Spleen (tissue), 11 donors: ENCODE results near the gene SLC22A12. TPM values are rescaled to one million over a fixed set of nuclear protein-coding genes. Genes with fewer than 3 reads are reported as not detected.

Experiments used
- DNase-seq: peaks from one replicate; pipeline ENCODE4 v3.0.0-alpha.2; 2020
- H3K27ac ChIP-seq, 8 donors: fragments of 200-600 bp; sonication (generic) in 7 of 8; 1 replicate in 4 of 8; 2 replicates in 4 of 8; pipeline versions ENCODE4 v1.5.0 to v1.8.0; 2016 to 2021; ENCODE audit warnings: inconsistent platforms in 4 of 8, mild to moderate bottlenecking in 4 of 8, moderate library complexity in 1 of 8
- H3K27me3 ChIP-seq, 7 donors: fragments of 200-600 bp; sonication (generic) in 6 of 7; replicated peaks in 1 of 7; 1 replicate in 4 of 7; 2 replicates in 3 of 7; pipeline versions ENCODE4 v1.5.0 to v1.8.0; 2016 to 2021; ENCODE audit warnings: inconsistent platforms in 3 of 7, mild to moderate bottlenecking in 1 of 7
- H3K36me3 ChIP-seq, 6 donors: fragments of 200-600 bp; sonication (generic) in 5 of 6; 1 replicate in 4 of 6; 2 replicates in 2 of 6; pipeline versions ENCODE4 v1.5.0 to v1.8.0; 2016 to 2021; ENCODE audit warnings: inconsistent platforms in 2 of 6
- H3K4me1 ChIP-seq, 6 donors: fragments of 200-600 bp; sonication (generic) in 5 of 6; 1 replicate in 3 of 6; 2 replicates in 3 of 6; pipeline versions ENCODE4 v1.5.0 to v1.8.0; 2016 to 2021; ENCODE audit warnings: inconsistent platforms in 3 of 6
- H3K4me3 ChIP-seq, 8 donors: fragments of 200-600 bp; sonication (generic) in 7 of 8; 1 replicate in 4 of 8; 2 replicates in 4 of 8; pipeline versions ENCODE4 v1.5.0 to v1.8.0; 2016 to 2021; ENCODE audit warnings: inconsistent platforms in 4 of 8, mild to moderate bottlenecking in 4 of 8, moderate library complexity in 2 of 8
- H3K9me3 ChIP-seq, 8 donors: fragments of 200-600 bp; sonication (generic) in 7 of 8; 1 replicate in 4 of 8; 2 replicates in 4 of 8; pipeline versions ENCODE4 v1.5.0 to v1.8.0; 2016 to 2021; ENCODE audit warnings: inconsistent platforms in 4 of 8
- CTCF ChIP-seq, 11 experiments: fragments of 200-600 bp in 7 of 11; fragments of 450-650 bp in 4 of 11; sonication (generic) in 4 of 11; IDR thresholded peaks in 8 of 11; conservative IDR thresholded peaks in 3 of 11; 1 replicate in 7 of 11; 2 replicates in 4 of 11; pipeline versions ENCODE4 v1.4.0 to v1.8.0; 2016 to 2021; ENCODE audit warnings: antibody characterized with exemption in 11 of 11, inconsistent platforms in 4 of 11, mild to moderate bottlenecking in 1 of 11
- POLR2A ChIP-seq, 3 donors: fragments of 450-650 bp; IDR thresholded peaks; one replicate each; pipeline ENCODE4 v1.5.1; 2017; ENCODE audit warnings: antibody characterized with exemption in 3 of 3, mild to moderate bottlenecking in 1 of 3
- POLR2AphosphoS5 ChIP-seq, 3 donors: sonication (generic); formaldehyde crosslinking; IDR thresholded peaks; one replicate each; pipeline ENCODE4 v1.5.1; 2017; ENCODE audit warnings: antibody characterized with exemption in 3 of 3
- WGBS, 5 donors: extraction: QIAGEN DNeasy Blood & Tissue Kit in 3 of 5; methylation state at CpG; one replicate each; pipeline versions ENCODE4 v1.1.5 to v1.1.7; 2013 to 2018; 5-methylcytosine and 5-hydroxymethylcytosine counted together
- intact Hi-C: fragments of 100-400 bp; cut with DNase I; formaldehyde crosslinking; loops from one replicate; pipeline ENCODE4 v1.15.0; 2023; ENCODE audit warnings: low total_unique reads
- polyA plus RNA-seq, 3 donors: library from polyadenylated mRNA; stranded (reverse); fragments of 200-250 nt; gene quantifications; one replicate each; pipeline ENCODE4 v1.2.1, GENCODE V29; 2013
- total RNA-seq, 7 donors: library from RNA; depleted of rRNA in 3 of 7; stranded (reverse); fragments of >200 nt in 3 of 7; fragmentation: NEBNext Ultra II Directional in 4 of 7; extraction: Animal tissue kit (Norgen Biotek cat#: 25700) in 4 of 7; gene quantifications; one replicate each; pipeline versions ENCODE4 v1.1.0 to v1.2.1, GENCODE V29; 2016 to 2021
- donor health status: healthy with polysubstance abuse.
- donor health status: DM: no; HTN: no; CAD: no; lungs with moderate emphysema.
- donor health status: DM: no; HTN: no; CAD: no.
- donor health status: Bipolar disorder and iron deficiency.
- donor health status: healthy.
- donor health status: DM: no; HTN: no; CAD: no.
- donor health status: DM: yes; HTN: yes; CAD: no.

Gene SLC22A12
- total and polyA plus RNA-seq, 10 donors, result not detected

DNA sequence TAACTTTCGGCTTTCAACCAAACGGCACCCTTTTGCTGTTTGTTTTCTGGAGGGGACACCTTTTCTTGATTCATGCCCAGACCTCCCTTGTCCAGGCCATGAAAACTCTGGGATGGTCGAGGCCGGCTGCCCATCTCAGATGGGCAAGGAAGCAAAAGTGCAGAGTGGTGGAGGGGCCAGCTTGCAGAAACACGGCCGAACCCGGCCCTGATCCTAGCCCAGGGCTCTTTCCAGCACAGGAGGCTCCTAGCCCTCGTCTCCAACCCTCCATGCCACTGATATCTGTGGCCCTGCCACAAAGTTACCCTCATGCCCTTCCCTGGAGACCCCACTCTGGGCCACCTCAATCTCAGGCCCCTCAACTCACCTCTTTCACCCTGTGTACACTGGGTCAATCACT lies 18.9 kb upstream of the SLC22A12 start:
- no peak overlapping the region for H3K4me3 ChIP-seq
- no peaks in the 10 kb centered on the region for H3K9me3 ChIP-seq
- H3K27ac ChIP-seq, result no peak overlapping the region
- no peaks in the 10 kb centered on the region for H3K36me3 ChIP-seq
- DNase-seq, result peak; percentile 31
- WGBS, 5 donors, result 86 to 94% (median 88%) methylated on average over 8 of the region's 8 CpGs
- no peaks in the 10 kb centered on the region for H3K27me3 ChIP-seq
- intact Hi-C loops, result no loop called here
- H3K4me1 ChIP-seq, result peaks cover 0 to 18% (median 4%) of the 10 kb centered on the region in 6 donors
- TF ChIP-seq CTCF (IDR thresholded peaks at IDR 0.05 in 8 of 11, conservative IDR thresholded peaks at IDR 0.05 in 3 of 11) (no peak), POLR2A (IDR thresholded peaks at IDR 0.05) (no peak), POLR2AphosphoS5 (IDR thresholded peaks at IDR 0.05) (no peak)

DNA sequence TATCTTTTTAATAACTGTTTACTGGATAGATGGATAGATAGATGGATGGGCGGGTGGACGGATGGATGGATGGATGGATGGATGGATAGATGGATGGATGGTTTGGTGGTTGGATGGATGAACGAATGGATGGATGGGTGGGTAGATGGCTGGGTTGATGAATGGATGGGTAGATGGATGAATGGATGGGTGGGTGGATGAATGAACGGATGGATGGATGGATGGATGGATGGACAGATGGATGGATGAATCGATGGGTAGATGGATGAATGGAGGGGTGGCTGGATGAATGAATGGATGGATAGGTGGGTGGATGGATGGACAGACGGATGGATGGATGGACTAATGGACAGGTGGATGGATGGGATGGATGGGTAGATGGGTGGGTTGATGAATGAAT lies 13.8 kb upstream of the SLC22A12 start:
- no peaks in the 10 kb centered on the region for H3K36me3 ChIP-seq
- no peak for DNase-seq
- 86 to 92% (median 92%) methylated on average over 6 of the region's 6 CpGs for WGBS, 5 donors
- H3K4me1 ChIP-seq, result peaks cover 0 to 3% (median 0%) of the 10 kb centered on the region in 6 donors
- no peak overlapping the region for H3K4me3 ChIP-seq
- no peak overlapping the region for H3K27ac ChIP-seq
- H3K27me3 ChIP-seq, result peaks cover 0 to 6% (median 0%) of the 10 kb centered on the region in 7 donors
- H3K9me3 ChIP-seq, result no peaks in the 10 kb centered on the region
- TF ChIP-seq POLR2AphosphoS5 (IDR thresholded peaks at IDR 0.05) (no peak), POLR2A (IDR thresholded peaks at IDR 0.05) (no peak), CTCF (IDR thresholded peaks at IDR 0.05 in 8 of 11, conservative IDR thresholded peaks at IDR 0.05 in 3 of 11) (no peak)
- intact Hi-C loops, result no loop called here

DNA sequence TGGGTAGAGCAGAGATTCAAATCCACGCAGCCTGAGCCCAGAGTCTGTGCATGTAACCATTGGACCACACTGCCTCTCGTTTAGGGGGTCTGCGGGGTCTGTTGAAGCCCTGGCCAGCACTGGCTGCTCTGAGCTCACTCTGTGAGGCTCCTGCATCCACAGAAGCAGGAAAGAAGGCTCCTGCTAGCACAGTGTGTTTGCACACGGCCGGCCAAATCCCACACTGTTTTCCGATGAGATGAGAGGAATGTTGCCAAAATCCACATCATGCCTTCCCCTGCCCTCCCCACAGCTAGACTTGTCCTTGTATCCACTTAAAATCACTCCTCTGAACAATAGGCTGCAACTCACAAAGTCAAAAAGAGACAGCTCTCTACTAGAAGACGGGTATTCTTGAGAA lies 10.6 kb upstream of the SLC22A12 start:
- peak; percentile 22 for DNase-seq
- no peak overlapping the region for H3K27ac ChIP-seq
- intact Hi-C loops, result no loop called here
- peaks cover 0 to 6% (median 0%) of the 10 kb centered on the region in 7 donors for H3K27me3 ChIP-seq
- H3K4me1 ChIP-seq, result peaks cover 0 to 3% (median 0%) of the 10 kb centered on the region in 6 donors
- H3K4me3 ChIP-seq, result no peak overlapping the region
- no peaks in the 10 kb centered on the region for H3K36me3 ChIP-seq
- TF ChIP-seq POLR2A (IDR thresholded peaks at IDR 0.05) (no peak), POLR2AphosphoS5 (IDR thresholded peaks at IDR 0.05) (no peak), CTCF (IDR thresholded peaks at IDR 0.05 in 8 of 11, conservative IDR thresholded peaks at IDR 0.05 in 3 of 11) (no peak)
- H3K9me3 ChIP-seq, result no peaks in the 10 kb centered on the region
- WGBS, 5 donors, result 59 to 81% (median 73%) methylated on average over 5 to 7 of the region's 7 CpGs

DNA sequence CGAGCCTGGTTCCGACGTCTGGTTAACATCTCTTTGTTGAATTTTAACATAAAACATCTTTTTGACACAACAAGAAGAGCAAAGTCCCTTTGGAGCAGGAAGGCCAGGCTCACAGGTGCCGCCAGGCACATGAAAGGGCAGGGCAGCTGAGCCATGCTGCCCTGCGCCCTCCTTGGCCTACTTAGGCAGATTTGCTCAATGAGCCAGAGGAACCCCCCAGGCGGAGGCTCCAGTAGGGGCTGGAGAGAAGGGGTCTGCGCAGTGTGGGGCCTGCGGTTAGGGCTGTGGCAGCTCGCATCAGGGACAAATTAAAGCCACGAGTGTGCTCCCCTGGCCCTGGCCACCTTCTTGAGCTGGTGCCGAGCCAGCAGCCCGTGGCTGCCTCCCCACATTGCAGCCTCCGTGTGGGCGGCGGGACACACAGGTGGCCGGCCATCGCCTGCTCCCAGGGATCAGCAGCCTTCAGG lies 9.9 kb upstream of the SLC22A12 start:
- Histone ChIP-seq H3K36me3 (no peaks in the 10 kb centered on the region), H3K27me3 (peaks cover 0 to 6% (median 0%) of the 10 kb centered on the region in 7 donors), H3K4me1 (peaks cover 0 to 3% (median 0%) of the 10 kb centered on the region in 6 donors), H3K27ac (no peak overlapping the region), H3K9me3 (no peaks in the 10 kb centered on the region), H3K4me3 (no peak overlapping the region)
- TF ChIP-seq POLR2A (IDR thresholded peaks at IDR 0.05), result no peak
- no peak for TF ChIP-seq POLR2AphosphoS5 (IDR thresholded peaks at IDR 0.05)
- no peak for TF ChIP-seq CTCF (IDR thresholded peaks at IDR 0.05 in 8 of 11, conservative IDR thresholded peaks at IDR 0.05 in 3 of 11)
- DNase-seq, result peak; percentile 35
- WGBS, 5 donors, result 81 to 96% (median 89%) methylated on average over 9 to 17 of the region's 17 CpGs
- intact Hi-C loops, result no loop called here
